GM12892 (cell line): Measurements from ENCODE around the gene TBX1.

Experiments
- DNase-seq: peaks from one replicate; pipeline ENCODE4 v3.0.0; 2011; ENCODE audit not compliant: insufficient read length
- FAIRE-seq: peaks from 2 replicates; lab custom pipeline; 2011; peaks lifted over from hg19 to GRCh38; lab: Jason Lieb, UNC
- POLR2A ChIP-seq: IDR thresholded peaks from 2 replicates; pipeline ENCODE4 v1.6.1; 2011; ENCODE audit warnings: low read depth, low read length, control low read depth
- POLR2AphosphoS5 ChIP-seq: IDR thresholded peaks from 2 replicates; pipeline ENCODE4 v1.6.1; 2011; ENCODE audit warnings: low read depth, low read length, control low read depth
- TAF1 ChIP-seq: IDR thresholded peaks from 2 replicates; pipeline ENCODE4 v1.6.1; 2011; ENCODE audit warnings: low read depth, mild to moderate bottlenecking, control low read depth, low read length, borderline replicate concordance

Gene TBX1

GRCh38 chr22:19742160-19743066, 18.2 kb upstream of the TBX1 start:
- TF ChIP-seq TAF1 (no peak), POLR2A (no peak), POLR2AphosphoS5 (no peak)
- no peak for DNase-seq
- no peak for FAIRE-seq

GRCh38 chr22:19743081-19743480, 17.5 kb upstream of the TBX1 start:
- FAIRE-seq, result no peak

GRCh38 chr22:19743651-19744050, 16.9 kb upstream of the TBX1 start:
- TF ChIP-seq POLR2A, result no peak
- TF ChIP-seq POLR2AphosphoS5, result no peak
- TF ChIP-seq TAF1, result no peak
- FAIRE-seq (no peak), DNase-seq (no peak)

More at GRCh38 chr22:19743081-19743480, 17.5 kb upstream of the TBX1 start:
- no peak for TF ChIP-seq TAF1
- TF ChIP-seq POLR2A, result no peak
- no peak for TF ChIP-seq POLR2AphosphoS5
- DNase-seq, result no peak

GRCh38 chr22:19744350-19745006, 16.1 kb upstream of the TBX1 start:
- TF ChIP-seq POLR2AphosphoS5 (no peak), TAF1 (no peak), POLR2A (no peak)
- FAIRE-seq (no peak), DNase-seq (no peak)

GRCh38 chr22:19745155-19746101, 15.2 kb upstream of the TBX1 start:
- no peak for TF ChIP-seq TAF1
- no peak for TF ChIP-seq POLR2AphosphoS5
- no peak for TF ChIP-seq POLR2A
- DNase-seq (no peak), FAIRE-seq (no peak)

- DNase-seq (no peak), FAIRE-seq (no peak)
- TF ChIP-seq TAF1 (no peak), POLR2AphosphoS5 (no peak), POLR2A (no peak)
Measured at GRCh38 chr22:19746726-19747125, 13.9 kb upstream of the TBX1 start.

- TF ChIP-seq POLR2A (no peak), TAF1 (no peak), POLR2AphosphoS5 (no peak)
- FAIRE-seq, result no peak
- DNase-seq, result no peak
Measured at GRCh38 chr22:19747551-19747950, 13.0 kb upstream of the TBX1 start.

- DNase-seq (no peak), FAIRE-seq (no peak)
- TF ChIP-seq POLR2A, result no peak
- TF ChIP-seq TAF1, result no peak
- no peak for TF ChIP-seq POLR2AphosphoS5
Measured at GRCh38 chr22:19748139-19748538, 12.4 kb upstream of the TBX1 start.

GRCh38 chr22:19748991-19749664, 11.4 kb upstream of the TBX1 start:
- FAIRE-seq (no peak), DNase-seq (no peak)
- TF ChIP-seq POLR2AphosphoS5 (no peak), TAF1 (no peak), POLR2A (no peak)

- TF ChIP-seq POLR2A (no peak), TAF1 (no peak), POLR2AphosphoS5 (no peak)
- DNase-seq (no peak), FAIRE-seq (no peak)
Measured at GRCh38 chr22:19749876-19750275, 10.7 kb upstream of the TBX1 start.

GRCh38 chr22:19750507-19751490, 9.8 kb upstream of the TBX1 start:
- DNase-seq (no peak), FAIRE-seq (no peak)
- TF ChIP-seq POLR2A, result no peak
- TF ChIP-seq TAF1, result no peak
